Endothelial cell of hepatic sinusoid (primary cell): ENCODE measurements around the gene BCL7A.

Experiments
- in situ Hi-C: cut with HindIII; loops from 2 replicates; pipeline ENCODE4 v1.10.0; 2017; ENCODE audit warnings: low sequenced_read_pairs

Gene BCL7A

DNA sequence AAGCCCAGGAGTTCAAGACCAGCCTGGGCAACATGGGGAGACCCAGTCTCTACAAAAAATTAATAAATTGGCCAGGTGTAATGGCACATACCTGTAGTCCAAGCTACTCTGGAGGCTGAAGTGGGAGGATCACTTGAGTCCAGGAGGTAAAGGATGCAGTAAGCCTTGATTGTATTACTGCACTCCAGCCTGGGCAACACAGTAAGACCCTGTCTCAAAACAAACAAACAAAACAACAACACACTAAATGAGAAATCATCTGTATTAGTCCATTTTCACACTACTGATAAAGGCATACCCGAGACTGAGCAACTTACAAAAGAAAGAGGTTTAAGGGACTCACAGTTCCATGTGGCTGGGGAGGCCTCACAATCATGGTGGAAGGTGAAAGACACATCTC, 52.1 kb downstream of the BCL7A start:
- in situ Hi-C loops, result loop anchor here (5.0 kb wide), 1 partner anchor 108 kb away; the partner anchor contains the start of gene LRRC43

DNA sequence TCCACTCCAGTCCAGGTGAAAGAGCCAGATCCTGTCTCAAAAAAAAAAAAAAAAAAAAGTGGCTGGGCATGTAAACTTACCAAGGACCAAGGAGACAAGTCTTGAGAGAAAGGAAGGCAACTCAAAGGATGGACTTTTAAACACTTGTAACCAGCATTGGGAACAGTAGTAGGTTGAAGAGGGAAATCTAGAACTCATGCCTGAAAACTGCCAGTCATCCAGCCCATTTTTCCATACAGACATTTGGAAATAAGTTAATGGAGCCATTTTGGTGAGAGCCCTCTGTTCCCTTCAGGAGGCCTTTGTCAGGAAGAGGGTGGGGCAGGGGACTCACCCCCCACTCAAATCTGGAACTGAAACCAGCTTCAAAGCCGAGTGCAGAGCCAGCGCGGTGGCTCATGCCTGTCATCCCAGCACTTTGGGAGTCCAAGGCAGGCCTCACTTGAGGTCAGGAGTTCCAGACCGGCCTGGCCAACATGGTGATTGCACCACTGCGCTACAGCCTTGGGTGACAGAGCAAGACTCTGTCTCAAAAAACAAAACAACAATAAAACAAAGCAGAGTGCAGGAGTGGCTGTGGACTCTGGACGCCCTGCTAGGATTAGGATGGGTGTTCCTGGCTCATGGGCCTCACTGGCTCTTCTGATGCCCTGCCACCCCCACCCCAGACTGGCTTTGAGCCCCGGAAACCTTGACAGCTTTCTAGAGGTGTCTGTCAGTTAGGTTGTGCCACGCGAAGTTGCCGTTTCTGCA, 55.2 kb downstream of the BCL7A start:
- in situ Hi-C loops, result no loop called here

DNA sequence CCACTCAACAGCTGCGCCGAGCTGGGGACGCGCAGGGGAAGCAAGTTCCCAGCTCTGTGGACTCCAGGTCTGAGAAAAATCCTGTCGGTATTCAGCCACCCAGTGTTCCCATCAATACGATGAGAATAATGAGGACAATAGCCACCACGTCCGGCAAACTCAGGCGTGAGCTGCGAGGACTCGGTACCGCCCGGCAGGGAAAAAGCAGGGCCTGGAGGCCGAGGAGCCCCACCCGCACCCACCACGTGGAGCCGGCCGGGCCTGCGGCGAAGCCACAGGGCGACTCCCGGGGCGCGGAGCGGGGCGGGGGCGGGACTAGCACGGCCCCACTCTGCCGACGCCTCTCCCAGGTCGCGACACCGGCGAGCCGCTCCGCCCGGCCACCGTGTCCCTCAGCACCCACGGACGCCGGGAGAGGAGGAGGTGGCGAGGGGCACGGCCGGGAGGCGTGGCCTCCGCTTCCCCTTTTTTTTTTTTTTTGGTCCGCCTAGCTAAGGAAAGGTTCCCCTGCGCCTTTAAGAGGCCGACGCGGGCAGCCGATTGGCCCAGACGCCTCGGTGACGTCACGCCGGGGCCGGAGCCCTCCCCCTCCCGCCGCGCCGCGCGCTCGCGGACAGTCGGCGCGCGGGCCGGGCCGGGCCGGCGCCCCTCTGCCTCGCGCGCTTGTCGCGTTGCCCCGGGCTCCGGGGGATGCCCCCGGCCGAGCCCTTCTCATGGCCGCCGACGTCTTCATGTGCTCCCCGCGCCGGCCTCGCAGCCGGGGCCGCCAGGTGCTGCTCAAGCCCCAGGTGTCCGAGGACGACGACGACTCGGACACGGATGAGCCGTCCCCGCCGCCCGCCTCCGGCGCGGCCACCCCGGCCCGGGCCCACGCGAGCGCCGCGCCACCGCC, 56.7 kb downstream of the BCL7A start, which contains the start of gene MLXIP:
MLXIP (plus strand) TSS at position 616 of the 892 bp plus-strand sequence; CDS start at position 714, 98 bp downstream.
- in situ Hi-C loops, result no loop called here

DNA sequence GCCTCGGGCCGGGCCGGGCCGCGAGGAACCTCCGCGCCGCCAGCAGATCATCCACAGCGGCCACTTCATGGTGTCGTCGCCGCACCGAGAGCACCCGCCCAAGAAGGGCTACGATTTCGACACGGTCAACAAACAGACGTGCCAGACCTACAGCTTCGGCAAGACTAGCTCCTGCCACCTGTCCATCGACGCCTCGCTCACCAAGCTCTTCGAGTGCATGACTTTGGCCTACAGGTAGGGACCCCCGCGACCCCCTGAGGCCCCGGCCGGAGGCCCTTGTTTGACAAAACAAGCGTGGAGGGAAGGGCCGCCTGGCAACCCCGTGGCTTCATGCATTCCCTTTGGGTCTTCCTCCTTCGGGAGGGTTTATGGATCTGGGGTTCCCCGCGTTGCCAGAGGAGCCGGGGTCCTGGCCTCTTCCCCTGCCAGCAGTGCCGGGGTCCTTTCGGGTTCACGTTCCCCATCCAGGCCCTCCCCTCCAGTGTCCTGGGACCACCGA, 57.4 kb downstream of the BCL7A start:
- in situ Hi-C loops, result no loop called here

DNA sequence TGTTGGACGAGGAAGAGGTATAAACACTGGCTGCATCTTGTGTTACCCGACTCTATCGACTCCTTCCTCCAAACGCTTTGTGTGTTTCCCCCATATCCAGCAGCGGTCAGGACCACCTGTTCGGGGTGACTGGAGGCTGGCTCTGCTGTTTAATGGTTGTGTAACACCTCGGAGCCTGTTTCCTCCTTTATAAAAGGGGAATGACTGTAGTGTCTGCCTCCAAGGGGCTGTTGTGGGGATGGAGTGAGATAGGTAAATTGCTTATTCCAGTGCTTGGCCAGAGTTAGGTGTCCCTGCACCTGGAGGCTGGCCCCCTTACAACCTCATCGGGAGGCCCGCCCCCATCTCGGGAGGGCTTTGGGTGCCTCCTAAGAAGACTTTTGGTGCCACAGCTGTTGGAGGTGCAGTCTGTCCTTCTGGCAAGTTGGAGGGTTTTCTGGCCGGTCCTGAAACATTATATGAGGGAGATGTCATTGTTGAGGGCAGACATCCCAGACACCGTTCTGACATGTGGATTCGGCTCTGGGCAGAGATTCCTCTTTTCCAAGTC, 57.9 kb downstream of the BCL7A start:
- in situ Hi-C loops, result loop anchor here (5.0 kb wide), 1 partner anchor 38 kb away; no protein-coding TSS in a partner anchor

DNA sequence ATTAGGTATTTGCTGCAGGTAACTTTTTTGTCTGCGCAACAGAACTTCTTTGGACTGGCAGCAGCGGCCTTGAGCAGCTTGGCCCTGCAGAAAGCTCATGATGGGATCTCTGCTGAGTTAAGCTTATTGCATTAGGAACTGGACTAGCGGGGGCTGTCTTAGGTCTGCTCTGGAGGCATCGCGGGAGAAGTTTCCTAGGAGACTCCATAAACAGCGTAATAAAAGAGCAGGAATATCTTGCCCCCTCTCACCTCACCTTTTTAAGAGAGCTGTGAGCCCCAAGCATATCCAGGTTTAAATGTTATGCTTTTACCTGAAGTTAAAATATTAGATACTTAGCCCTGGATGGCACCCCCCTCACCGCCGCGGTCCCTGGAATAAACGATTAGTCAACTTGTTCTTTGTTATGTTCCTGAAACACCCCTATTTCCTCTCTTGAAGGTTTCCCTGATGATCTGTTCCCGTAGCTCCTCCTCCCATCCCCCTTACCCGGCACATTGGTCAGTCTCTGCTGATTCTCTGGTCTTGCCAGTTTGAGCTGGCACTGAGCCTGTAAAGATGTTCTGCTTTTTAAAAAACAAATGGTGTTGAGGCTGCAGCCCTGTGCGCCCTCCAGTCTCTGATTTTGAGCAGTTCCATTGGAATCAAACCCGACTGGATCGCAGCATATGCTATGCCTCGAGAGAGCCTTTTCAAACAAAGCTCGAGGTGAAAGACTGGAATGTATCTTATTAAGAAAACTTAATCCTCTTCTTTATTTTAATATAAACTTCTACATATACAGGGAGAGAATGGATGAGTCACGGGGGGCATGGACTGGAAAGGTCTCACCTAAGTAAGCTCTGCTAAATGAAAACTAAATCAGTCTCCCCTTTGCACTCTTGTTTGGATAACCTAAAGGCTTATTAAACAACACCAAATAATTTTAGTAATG, 58.7 kb downstream of the BCL7A start:
- in situ Hi-C loops, result loop anchor here (5.0 kb wide), 1 partner anchor 37 kb away; no protein-coding TSS in a partner anchor

DNA sequence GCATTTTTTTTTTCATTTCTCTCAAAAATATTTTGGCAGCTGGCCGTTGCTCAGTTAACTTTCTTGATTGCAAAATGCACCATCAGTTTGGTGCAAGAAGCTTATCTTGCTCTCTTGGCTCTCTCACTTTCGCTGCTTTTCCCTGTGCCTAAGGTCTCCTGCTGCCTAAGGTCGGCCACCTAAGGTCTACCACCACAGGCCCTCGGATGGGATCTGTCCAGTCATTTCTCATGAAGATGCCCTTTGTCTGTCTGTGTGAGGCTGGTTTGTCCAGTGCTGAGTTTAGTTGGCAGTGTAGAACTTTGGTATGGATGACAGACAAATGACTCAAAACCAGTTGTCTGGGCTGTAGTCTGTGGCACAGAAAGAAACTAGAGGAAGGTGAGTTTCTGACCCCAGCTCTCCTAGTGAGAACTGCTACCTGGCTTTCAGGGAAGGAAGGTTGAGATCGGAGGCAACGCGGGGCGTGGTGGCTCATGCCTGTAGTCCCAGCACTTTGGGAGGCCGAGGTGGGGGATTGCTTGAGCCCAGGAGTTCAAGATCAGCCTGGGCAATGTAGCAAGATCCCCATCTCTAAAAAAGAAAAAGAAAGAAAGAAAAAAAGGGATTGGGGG, 59.5 kb downstream of the BCL7A start:
- in situ Hi-C loops, result loop anchor here (5.0 kb wide), 1 partner anchor 36 kb away; no protein-coding TSS in a partner anchor

DNA sequence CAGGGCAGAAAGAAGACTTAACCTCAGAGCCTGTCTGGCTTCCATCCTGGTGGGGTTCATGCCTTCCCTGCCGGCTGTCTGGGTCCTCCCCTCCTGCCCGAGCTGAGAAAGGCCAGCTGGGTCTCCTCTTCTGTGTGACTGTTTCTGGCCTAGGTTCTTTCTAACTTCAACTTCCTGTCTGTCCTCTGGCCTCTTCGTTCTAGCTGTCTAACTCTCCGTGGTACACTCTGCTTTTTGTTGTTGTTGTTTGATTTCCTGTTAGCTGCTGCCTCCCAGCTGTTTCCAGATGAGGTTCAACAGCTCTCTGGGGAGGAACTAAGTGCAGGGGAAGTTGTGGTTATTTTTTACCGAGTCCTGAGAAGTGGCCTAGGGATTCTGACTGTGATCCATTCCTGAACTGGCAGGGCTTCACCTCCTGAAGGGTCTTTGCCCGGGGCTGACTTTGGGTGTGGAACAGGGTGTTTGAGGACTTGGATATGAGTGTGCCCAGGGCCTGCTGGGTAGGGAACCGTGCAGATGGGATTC, 60.1 kb downstream of the BCL7A start:
- in situ Hi-C loops, result loop anchor here (5.0 kb wide), 1 partner anchor 36 kb away; no protein-coding TSS in a partner anchor

DNA sequence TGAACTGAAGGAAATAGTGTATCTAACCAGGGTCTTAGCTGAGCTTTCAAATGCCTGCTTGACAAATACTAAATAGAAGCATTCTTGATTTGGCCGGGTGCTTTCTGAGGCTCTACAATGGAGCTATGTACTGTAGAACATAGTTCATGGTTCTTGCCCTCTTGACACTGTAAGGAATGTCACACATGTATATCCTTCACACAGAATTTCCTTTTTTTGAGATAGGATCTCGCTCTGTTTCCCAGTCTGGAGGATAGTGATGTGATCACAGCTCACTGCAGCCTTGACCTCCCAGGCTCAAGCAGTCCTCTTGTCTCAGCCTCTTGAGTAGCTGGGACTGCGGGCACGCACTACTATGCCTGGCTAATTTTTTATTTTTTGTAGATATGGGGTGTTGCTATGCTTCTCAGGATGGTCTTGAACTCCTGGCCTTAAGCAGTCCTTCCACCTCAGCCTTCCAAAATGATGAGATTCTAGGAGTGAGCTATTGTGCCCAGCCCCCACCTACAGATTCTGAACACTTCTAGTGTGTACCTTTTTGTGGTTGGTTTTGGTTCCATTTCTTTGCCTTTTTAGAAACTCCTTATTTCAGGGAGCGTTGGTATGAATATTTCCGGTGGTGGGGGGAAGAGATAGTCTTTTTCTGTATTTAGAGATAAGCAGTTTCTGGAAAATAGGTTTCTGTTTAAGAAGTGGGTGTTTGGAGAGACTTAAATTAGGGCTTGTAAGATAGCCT, 61.1 kb downstream of the BCL7A start:
- in situ Hi-C loops, result loop anchor here (5.0 kb wide), 1 partner anchor 35 kb away; no protein-coding TSS in a partner anchor

DNA sequence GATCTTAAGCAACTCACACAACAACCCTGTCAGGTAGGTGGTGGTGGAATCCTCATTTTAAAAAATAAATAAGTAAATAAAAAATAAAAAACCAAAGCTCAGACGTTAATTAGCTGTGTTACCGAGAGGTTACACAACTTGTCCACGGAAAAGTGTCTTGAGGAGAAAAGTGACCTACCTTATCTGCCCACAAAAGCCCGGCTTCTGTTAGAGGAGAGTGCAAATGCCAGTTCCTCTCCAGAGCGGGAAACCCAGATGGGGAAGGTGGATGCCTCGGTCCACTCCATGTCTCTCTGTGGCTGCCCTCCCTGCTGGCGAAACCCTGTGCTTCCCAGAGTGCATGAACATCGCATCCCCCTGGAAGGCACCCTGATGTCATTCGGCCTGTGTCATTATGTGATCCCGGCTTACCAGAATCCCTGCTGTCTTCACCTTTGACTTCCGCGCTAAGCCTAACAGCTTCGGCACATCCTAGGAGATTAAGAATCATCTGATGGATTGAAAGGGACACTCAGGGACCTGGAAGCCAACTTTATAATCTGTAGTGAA, 63.2 kb downstream of the BCL7A start:
- in situ Hi-C loops, result loop anchor here (5.0 kb wide), 1 partner anchor 32 kb away; no protein-coding TSS in a partner anchor

DNA sequence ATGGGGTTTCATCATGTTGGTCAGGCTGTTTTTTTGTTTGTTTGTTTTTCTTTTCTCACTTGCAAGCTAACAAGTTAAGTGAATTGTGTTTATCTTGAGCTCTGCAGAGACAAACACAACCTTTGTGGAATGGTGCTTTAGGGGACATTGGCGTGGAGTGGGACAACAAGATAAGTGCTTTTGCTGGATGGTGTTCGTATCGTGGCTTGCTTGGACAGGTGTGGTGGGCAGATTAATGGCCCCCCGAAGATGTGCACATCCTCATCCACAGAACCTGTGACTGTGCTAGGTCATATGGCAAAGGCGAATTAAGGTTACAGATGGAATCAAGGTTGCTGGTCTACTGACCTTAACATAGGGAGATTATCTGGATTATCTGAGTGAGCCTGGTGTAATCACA, 63.9 kb downstream of the BCL7A start:
- in situ Hi-C loops, result no loop called here

DNA sequence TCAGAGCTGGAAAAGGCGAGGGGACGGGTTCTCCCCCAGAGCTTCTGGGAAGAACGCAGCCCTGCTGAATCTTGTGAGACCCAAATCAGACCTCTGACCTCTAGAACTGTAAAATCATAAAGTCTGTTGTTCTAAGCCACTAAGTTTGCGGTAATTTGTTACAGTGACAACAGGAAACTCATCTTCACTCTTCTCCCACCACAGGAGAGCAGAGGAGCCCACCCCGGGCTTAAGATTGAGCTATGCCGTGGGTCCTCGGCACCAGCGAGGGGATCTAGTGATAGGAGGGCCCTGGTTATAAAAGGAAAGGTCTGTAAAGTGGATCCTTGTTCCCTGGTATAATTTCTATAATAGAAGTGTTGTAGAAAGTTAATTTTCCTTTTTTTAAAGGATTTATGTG, 64.4 kb downstream of the BCL7A start:
- in situ Hi-C loops, result no loop called here

DNA sequence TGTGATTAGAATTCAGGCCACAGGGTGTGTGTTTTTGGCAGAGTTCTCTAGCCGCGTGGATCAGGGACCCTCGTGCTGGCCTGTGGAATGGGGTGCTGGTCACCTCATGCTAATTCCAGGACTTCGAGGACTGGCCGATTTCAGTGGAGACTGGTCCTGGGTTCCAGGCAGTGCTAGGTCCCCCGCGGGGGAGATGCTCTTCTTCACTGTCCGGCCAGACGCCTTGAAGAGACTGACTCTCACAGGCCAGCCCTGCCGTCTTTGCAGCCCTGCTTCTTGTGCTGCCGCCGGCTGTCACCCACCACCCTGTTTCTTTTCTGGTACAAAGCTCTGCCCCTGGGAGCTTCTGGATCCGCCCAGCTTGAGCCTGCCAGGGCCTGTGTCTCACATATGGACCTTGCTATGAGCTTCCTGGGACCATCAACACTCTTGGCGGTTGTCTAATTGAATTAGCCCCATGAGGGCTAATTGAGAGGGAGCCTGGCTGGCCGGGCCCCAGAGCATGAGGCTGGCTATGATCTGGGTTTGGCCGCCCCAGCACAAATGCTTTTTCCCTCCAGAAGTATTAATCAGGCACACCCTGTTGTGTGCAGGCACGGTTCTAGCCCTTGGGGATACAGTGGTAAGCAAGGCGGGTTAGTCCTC, 65.1 kb downstream of the BCL7A start:
- in situ Hi-C loops, result no loop called here

DNA sequence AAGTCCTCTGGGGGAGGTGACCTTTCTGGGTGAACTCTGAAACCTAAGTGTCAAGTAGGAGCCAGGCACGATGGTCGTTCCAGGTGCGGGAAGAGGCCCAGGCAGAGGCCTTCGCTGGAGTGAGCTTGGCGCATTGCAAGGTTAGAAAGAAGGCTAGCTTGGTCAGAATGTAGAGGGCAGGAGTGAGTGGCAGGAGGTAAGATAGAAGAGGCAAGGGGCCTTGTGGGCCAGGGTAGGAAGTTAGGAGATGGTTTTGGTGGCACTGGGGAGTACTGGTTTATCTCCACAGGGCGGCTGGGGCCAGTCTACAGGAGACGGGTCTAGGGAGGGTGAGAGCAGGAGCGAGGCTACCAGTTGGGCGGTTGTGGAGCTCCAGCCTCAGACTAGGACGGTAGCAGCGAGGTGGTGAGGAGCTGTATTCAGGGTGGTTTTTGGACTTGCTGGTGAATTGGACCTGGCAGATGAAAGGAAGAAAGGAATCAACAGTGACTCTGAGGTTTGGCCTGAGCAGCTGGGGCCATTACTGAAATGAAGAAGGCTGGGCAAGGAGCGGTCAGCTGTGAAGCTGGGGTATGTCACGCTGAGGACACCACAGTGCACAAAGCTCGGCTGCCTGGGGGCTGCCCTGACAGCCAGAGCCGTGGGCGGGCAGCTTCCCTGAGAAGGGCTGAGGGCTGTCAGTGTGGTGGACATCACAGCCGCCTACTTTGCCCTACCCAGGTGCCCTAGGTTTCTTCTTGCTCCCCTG, 65.9 kb downstream of the BCL7A start:
- in situ Hi-C loops, result no loop called here

DNA sequence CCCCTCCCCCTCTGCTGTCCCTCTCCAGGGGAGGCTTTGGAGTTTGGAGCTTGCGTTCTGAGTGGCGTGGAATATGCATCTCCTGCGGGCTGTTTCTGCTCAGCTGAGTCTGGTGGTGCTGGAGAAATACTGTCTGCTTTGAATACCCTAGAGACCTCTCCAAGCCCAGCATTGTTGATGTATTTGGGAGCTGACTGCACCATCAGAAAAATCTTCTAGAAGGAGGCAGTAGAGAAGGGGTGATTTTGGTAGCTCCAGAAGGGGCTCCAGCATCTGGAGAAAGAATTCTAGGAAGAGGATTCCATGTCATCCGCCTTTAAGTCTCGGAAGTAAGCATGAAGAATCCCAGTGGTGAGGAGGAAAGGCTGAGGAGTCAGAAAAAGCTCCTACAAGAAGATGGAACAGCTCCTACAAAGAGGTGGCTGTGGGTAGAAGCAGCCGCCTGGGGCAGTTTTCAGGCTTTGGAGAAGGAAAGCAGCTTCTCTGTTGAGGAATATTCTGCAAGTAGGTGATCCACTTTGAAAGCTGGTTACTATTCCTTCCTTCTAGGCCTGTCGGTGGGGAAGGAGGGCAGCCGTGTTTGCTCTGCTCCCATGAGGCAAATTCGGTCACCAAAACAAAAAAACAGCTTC, 66.6 kb downstream of the BCL7A start:
- in situ Hi-C loops, result no loop called here

DNA sequence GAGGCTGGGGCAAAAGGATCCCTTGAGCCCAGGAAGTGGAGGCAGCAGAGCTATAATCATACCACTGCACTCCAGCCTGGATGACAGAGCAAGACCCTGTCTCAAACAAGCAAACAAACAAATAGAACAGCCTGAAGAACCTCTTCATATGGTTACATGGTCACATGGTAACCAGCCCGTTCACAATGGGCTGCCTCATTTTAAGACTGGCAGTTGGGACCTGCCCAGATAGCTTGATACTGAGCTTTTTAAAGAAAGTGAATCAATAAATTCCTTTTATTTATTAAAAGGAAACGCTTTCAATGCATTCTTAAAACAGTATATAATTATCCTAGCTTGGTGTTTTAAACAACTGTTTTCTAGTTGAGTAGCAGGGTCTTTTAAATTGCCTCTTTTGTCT, 67.4 kb downstream of the BCL7A start:
- in situ Hi-C loops, result no loop called here
